ENCODE data around the gene FBN2.

- no peak for TF ChIP-seq ZFP3 (CRISPR knock-in tag; IDR thresholded peaks at IDR 0.05)
- TF ChIP-seq ARNTL (CRISPR knock-in tag; IDR thresholded peaks at IDR 0.05; ENCODE audit: borderline replicate concordance, low read depth): no peak
- no peak for TF ChIP-seq POU6F1 (CRISPR knock-in tag; IDR thresholded peaks at IDR 0.05; ENCODE audit: borderline replicate concordance, low read depth)
- TF ChIP-seq, protein P1, sequence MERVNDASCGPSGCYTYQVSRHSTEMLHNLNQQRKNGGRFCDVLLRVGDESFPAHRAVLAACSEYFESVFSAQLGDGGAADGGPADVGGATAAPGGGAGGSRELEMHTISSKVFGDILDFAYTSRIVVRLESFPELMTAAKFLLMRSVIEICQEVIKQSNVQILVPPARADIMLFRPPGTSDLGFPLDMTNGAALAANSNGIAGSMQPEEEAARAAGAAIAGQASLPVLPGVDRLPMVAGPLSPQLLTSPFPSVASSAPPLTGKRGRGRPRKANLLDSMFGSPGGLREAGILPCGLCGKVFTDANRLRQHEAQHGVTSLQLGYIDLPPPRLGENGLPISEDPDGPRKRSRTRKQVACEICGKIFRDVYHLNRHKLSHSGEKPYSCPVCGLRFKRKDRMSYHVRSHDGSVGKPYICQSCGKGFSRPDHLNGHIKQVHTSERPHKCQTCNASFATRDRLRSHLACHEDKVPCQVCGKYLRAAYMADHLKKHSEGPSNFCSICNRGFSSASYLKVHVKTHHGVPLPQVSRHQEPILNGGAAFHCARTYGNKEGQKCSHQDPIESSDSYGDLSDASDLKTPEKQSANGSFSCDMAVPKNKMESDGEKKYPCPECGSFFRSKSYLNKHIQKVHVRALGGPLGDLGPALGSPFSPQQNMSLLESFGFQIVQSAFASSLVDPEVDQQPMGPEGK (CRISPR knock-in tag; IDR thresholded peaks at IDR 0.05; ENCODE audit: borderline replicate concordance): no peak
- TF ChIP-seq, protein P2, sequence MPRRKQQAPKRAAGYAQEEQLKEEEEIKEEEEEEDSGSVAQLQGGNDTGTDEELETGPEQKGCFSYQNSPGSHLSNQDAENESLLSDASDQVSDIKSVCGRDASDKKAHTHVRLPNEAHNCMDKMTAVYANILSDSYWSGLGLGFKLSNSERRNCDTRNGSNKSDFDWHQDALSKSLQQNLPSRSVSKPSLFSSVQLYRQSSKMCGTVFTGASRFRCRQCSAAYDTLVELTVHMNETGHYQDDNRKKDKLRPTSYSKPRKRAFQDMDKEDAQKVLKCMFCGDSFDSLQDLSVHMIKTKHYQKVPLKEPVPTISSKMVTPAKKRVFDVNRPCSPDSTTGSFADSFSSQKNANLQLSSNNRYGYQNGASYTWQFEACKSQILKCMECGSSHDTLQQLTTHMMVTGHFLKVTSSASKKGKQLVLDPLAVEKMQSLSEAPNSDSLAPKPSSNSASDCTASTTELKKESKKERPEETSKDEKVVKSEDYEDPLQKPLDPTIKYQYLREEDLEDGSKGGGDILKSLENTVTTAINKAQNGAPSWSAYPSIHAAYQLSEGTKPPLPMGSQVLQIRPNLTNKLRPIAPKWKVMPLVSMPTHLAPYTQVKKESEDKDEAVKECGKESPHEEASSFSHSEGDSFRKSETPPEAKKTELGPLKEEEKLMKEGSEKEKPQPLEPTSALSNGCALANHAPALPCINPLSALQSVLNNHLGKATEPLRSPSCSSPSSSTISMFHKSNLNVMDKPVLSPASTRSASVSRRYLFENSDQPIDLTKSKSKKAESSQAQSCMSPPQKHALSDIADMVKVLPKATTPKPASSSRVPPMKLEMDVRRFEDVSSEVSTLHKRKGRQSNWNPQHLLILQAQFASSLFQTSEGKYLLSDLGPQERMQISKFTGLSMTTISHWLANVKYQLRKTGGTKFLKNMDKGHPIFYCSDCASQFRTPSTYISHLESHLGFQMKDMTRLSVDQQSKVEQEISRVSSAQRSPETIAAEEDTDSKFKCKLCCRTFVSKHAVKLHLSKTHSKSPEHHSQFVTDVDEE (CRISPR knock-in tag; IDR thresholded peaks at IDR 0.05): no peak
- TF ChIP-seq ZNF70 (CRISPR knock-in tag; IDR thresholded peaks at IDR 0.05): no peak
- TF ChIP-seq CREB5 (CRISPR knock-in tag; IDR thresholded peaks at IDR 0.05; ENCODE audit: low read depth): no peak
- TF ChIP-seq, protein P3, sequence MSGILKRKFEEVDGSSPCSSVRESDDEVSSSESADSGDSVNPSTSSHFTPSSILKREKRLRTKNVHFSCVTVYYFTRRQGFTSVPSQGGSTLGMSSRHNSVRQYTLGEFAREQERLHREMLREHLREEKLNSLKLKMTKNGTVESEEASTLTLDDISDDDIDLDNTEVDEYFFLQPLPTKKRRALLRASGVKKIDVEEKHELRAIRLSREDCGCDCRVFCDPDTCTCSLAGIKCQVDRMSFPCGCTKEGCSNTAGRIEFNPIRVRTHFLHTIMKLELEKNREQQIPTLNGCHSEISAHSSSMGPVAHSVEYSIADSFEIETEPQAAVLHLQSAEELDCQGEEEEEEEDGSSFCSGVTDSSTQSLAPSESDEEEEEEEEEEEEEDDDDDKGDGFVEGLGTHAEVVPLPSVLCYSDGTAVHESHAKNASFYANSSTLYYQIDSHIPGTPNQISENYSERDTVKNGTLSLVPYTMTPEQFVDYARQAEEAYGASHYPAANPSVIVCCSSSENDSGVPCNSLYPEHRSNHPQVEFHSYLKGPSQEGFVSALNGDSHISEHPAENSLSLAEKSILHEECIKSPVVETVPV (CRISPR knock-in tag; IDR thresholded peaks at IDR 0.05): no peak
- no peak for TF ChIP-seq CSDC2 (CRISPR knock-in tag; IDR thresholded peaks at IDR 0.05)
- no peak for TF ChIP-seq ZNF8 (CRISPR knock-in tag; IDR thresholded peaks at IDR 0.05)
Measured at GRCh38 chr5:128472919-128473318, 65.1 kb downstream of the FBN2 start.

All from SK-N-SH treated with all-trans-retinoic acid at 6 μM for 48 hours (cell line).